NCI-H1417 (cell line): Measurements from ENCODE around the gene SPINK13.

ENCODE experiments used
- DNase-seq, 3 experiments: peaks; one replicate each; lab custom pipeline; 2025; lab: John Stamatoyannopoulos, UW

The SPINK13 gene

DNA sequence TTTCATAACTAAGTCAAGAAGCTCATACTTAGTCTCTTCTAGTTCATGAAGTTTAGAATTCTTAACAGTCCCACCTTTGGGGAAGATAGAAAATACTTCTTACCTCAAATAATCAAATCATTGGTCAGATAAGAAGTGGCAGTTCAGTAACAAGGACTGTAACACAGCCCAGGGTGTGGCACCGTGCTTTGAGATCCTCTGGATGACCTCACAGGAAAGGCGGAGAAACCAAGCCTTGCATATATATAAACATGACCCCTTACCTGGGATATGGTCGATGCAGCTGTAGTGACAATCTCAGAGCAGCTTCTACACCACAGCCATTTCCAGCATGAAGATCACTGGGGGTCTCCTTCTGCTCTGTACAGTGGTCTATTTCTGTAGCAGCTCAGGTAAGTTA lies 43.6 kb downstream of the SPINK13 start, which contains the start of gene SPINK7:
Gene SPINK7, plus strand, starts transcription at position 271 of the 400 bp plus-strand sequence. Its CDS starts 61 bp downstream, at position 332.
- DNase-seq = no peak

DNA sequence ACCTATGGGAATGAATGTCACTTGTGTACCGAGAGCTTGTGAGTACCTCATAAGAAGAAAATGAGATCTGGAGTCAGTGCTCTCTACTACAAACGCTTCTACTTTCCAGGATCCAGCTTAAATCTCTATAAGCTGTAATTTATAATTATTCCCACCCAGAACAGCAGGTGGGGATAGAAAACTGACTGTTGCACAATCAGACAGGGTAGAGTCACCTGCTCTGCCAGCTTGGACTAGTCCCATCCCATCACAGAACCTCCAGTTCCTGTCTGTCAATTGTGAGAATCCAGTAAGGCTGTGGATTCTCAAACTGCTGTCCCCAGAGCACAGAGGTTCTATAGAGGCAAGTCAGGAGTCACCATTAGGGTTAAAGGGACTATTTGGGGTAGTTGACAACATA lies 45.6 kb downstream of the SPINK13 start:
- peak in 2 of 3 experiments; percentile 6 to 16 for DNase-seq

DNA sequence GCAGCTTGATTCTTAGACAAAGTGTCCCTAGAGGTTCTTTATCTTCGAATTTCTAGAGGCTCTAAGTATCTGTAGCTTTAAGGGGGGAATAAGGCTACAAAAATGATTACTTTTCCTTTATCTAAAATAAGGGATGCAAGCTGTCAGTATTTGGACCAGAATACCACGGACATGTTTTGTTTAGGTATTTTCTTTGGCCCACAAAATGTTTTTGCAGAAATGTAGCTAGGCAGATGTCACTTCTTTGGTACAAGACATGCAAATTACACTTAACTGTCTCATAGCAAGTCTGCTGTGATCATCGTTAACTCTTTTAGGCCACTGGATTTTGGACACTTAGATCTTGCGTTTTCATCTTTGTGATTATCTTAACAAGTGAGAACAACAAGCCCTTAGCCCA lies 46.1 kb downstream of the SPINK13 start:
- DNase-seq = no peak

DNA sequence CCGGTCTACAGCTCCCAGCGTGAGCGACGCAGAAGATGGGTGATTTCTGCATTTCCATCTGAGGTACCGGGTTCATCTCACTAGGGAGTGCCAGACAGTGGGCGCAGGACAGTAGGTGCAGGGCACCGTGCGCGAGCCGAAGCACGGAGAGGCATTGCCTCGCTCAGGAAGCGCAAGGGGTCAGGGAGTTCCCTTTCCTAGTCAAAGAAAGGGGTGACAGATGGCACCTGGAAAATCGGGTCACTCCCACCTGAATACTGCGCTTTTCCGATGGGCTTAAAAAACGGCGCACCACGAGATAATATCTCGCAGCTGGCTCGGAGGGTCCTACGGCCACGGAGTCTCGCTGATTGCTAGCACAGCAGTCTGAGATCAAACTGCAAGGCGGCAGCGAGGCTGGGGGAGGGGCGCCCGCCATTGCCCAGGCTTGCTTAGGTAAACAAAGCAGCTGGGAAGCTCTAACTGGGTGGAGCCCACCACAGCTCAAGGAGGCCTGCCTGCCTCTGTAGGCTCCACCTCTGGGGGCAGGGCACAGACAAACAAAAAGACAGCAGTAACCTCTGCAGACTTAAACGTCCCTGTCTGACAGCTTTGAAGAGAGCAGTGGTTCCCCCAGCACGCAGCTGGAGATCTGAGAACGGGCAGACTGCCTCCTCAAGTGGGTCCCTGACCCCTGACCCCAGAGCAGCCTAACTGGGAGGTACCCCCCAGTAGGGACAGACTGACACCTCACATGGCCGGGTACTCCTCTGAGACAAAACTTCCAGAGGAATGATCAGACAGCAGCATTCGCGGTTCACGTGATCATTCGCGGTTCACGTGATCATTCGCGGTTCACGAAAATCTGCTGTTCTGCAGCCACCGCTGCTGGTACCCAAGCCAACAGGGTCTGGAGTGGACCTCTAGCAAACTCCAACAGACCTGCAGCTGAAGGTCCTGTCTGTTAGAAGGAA lies 51.7 kb downstream of the SPINK13 start:
- DNase-seq = peak in 2 of 3 experiments; percentile 24 to 38

DNA sequence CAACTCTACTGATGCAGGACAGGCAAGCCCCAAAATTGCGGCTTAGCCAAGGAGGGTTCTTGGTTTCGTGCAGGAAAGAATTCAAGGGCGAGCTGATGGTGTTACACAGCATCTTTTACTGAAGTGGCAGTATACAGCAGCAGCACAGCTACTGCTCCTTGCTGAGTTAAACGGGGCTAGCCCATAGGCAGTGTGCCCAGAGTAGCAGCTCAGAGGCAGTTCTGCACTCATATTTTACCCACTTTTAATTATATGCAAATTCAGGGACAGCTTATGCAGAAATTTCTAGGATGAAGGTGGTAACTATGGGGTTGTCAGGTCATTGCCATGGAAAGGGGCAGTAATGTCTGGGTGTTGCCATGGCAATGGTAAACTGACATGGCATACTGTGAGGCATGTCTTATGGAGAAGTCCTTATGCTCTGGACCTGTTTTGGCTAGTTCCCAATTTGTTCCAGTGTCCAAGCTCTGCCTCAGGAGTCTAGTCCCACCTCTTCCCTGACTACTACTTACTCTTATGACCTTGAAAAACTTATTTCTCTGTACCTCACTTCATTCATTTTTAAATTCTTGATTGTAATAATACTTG lies 64.8 kb downstream of the SPINK13 start:
- no peak for DNase-seq

DNA sequence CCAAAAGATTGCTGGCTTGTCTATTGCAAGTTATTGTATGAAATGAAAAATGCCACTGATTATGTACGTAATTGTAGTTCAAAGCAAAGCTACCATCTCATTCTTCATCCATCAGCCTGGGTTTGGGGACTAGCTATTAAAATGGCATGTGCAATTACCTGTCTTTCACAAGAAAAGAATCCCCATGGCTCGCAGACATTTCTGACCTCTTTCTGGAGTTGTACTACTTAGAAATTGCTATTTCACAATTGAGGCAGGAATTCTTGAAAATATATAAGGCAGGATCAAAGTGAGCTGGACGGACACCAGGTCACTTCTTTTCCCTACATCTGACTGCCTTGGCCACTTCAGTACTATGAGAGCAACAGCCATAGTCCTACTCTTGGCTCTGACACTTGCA lies 66.7 kb downstream of the SPINK13 start, which contains the start of gene SPINK9:
Gene SPINK9, plus strand, starts transcription at position 301 of the 400 bp plus-strand sequence. Its CDS starts 55 bp downstream, at position 356.
- no peak for DNase-seq
